ENCODE data around the gene MRPS2.
"Not testable (repeated sequence)": the region's sequence is repeated elsewhere in the genome, so short reads cannot be mapped to it uniquely, and the experiment has no call there.

The MRPS2 gene

GRCh38 chr9:135531096-135531495 is 30.6 kb downstream of the MRPS2 start:
- no peak for DNase-seq (ENCODE audit: low read depth, low spot score)
- H3K4me3 ChIP-seq (ENCODE audit: low read depth, low read length), result no peak overlapping the region
- POLR2A ChIA-PET, result no interaction called here
- TF ChIP-seq CTCF (IDR thresholded peaks at IDR 0.05; ENCODE audit: insufficient read depth, low read length, missing control alignments), result no peak
- CTCF ChIA-PET, result interaction anchor here (1.0 kb wide), 1 partner anchor 26 kb away, joined by 3 read pairs; no protein-coding TSS in a partner anchor

GRCh38 chr9:135533113-135533512 is 32.6 kb downstream of the MRPS2 start:
- POLR2A ChIA-PET, result no interaction called here
- no peak for DNase-seq (ENCODE audit: low read depth, low spot score)
- CTCF ChIA-PET, result no interaction called here
- H3K4me3 ChIP-seq (ENCODE audit: low read depth, low read length), result no peak overlapping the region
- no peak for TF ChIP-seq CTCF (IDR thresholded peaks at IDR 0.05; ENCODE audit: insufficient read depth, low read length, missing control alignments)

- ChIA-PET CTCF (no interaction called here), POLR2A (no interaction called here)
- TF ChIP-seq CTCF (IDR thresholded peaks at IDR 0.05; ENCODE audit: insufficient read depth, low read length, missing control alignments), result no peak
- H3K4me3 ChIP-seq (ENCODE audit: low read depth, low read length), result no peak overlapping the region
- no peak for DNase-seq (ENCODE audit: low read depth, low spot score)
Observed at GRCh38 chr9:135533674-135534073, 33.2 kb downstream of the MRPS2 start.

GRCh38 chr9:135534192-135534711 is 33.8 kb downstream of the MRPS2 start:
- DNase-seq (ENCODE audit: low read depth, low spot score); POLR2A ChIA-PET; H3K4me3 ChIP-seq (ENCODE audit: low read depth, low read length); CTCF ChIA-PET: not testable (repeated sequence)

GRCh38 chr9:135534826-135535225 is 34.3 kb downstream of the MRPS2 start:
- H3K4me3 ChIP-seq (ENCODE audit: low read depth, low read length); POLR2A ChIA-PET; DNase-seq (ENCODE audit: low read depth, low spot score); CTCF ChIA-PET: not testable (repeated sequence)

- POLR2A ChIA-PET, result interaction anchor here (0.7 kb wide), 1 partner anchor 31 kb away, joined by 3 read pairs; no protein-coding TSS in a partner anchor
- DNase-seq (ENCODE audit: low read depth, low spot score); CTCF ChIA-PET; H3K4me3 ChIP-seq (ENCODE audit: low read depth, low read length): not testable (repeated sequence)
Observed at GRCh38 chr9:135535631-135536030, 35.1 kb downstream of the MRPS2 start.

- ChIA-PET CTCF (no interaction called here), POLR2A (no interaction called here)
- peak; percentile 59 for DNase-seq (ENCODE audit: low read depth, low spot score)
- H3K4me3 ChIP-seq (ENCODE audit: low read depth, low read length), result no peak overlapping the region
- TF ChIP-seq CTCF (IDR thresholded peaks at IDR 0.05; ENCODE audit: insufficient read depth, low read length, missing control alignments), result no peak
Observed at GRCh38 chr9:135536216-135536615, 35.7 kb downstream of the MRPS2 start.

GRCh38 chr9:135543262-135543894 is 42.9 kb downstream of the MRPS2 start:
- H3K4me3 ChIP-seq (ENCODE audit: low read depth, low read length); DNase-seq (ENCODE audit: low read depth, low spot score); CTCF ChIA-PET; POLR2A ChIA-PET: not testable (repeated sequence)

All from AG04449 (cell line).